ENCODE measurements around the gene NXPH2. TPM values are rescaled to one million over a fixed set of nuclear protein-coding genes. Genes with fewer than 3 reads are reported as not detected.
"Not testable (repeated sequence)": the region's sequence is repeated elsewhere in the genome, so short reads cannot be mapped to it uniquely, and the experiment has no call there.

NXPH2 gene
- total and polyA plus RNA-seq, 11 donors = 0.91 TPM; not detected in 10

- no peak for DNase-seq
- 16 to 26% (median 17%) methylated on average over 3 of the region's 3 CpGs for WGBS, 4 donors
- Histone ChIP-seq H3K27ac (no peak overlapping the region), H3K4me1 (no peaks in the 10 kb centered on the region), H3K9me3 (no peaks in the 10 kb centered on the region), H3K36me3 (no peaks in the 10 kb centered on the region), H3K27me3 (no peaks in the 10 kb centered on the region), H3K4me3 (no peak overlapping the region)
- intact Hi-C loops (cut with DNase I) = no loop called here
- no peak for TF ChIP-seq CTCF (IDR thresholded peaks at IDR 0.05)
- TF ChIP-seq POLR2A (IDR thresholded peaks at IDR 0.05) = no peak
- no peak for ATAC-seq
Measured at GRCh38 chr2:138744713-138745112, 35.5 kb downstream of the NXPH2 start.

- Histone ChIP-seq H3K27ac (no peak overlapping the region), H3K4me3 (no peak overlapping the region), H3K9me3 (peaks cover 0 to 1% (median 0%) of the 10 kb centered on the region in 12 donors), H3K4me1 (no peaks in the 10 kb centered on the region), H3K27me3 (no peaks in the 10 kb centered on the region), H3K36me3 (no peaks in the 10 kb centered on the region)
- WGBS, 4 donors = 79 to 83% (median 82%) methylated on average over 4 of the region's 4 CpGs
- no peak for ATAC-seq
- intact Hi-C loops (cut with DNase I) = no loop called here
- no peak for DNase-seq
- TF ChIP-seq POLR2A (IDR thresholded peaks at IDR 0.05) (no peak), CTCF (IDR thresholded peaks at IDR 0.05) (no peak)
Measured at GRCh38 chr2:138742441-138743057, 37.6 kb downstream of the NXPH2 start.

- no peak for ATAC-seq
- 90 to 100% (median 95%) methylated on average over 2 of the region's 2 CpGs for WGBS, 4 donors
Measured at GRCh38 chr2:138741851-138742250, 38.3 kb downstream of the NXPH2 start.

DNA sequence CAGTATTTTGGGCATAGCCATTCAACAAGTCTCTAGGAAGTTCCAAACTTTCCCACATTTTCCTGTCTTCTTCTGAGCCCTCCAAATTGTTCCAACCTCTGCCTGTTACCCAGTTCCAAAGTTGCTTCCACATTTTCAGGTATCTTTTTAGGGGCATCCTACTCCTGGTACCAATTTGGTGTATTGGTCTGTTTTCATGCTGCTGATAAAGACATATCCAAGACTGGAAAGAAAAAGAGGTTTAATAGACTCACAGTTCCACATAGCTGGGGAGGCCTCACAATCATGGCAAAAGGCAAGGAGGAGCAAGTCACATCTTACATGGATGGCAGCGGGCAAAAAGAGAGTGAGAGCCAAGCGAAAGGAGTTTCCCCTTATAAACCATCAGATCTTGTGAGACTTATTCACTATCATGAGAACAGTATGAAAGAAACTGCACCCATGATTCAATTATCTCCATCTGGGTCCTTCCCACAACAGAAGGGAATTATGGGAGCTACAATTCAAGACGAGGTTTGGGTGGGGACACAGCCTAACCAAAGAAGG lies 43.1 kb downstream of the NXPH2 start:
- H3K27ac ChIP-seq; H3K4me3 ChIP-seq; intact Hi-C loops (cut with DNase I); DNase-seq; H3K27me3 ChIP-seq; ATAC-seq; H3K4me1 ChIP-seq; H3K36me3 ChIP-seq: not testable (repeated sequence)
- peaks cover 0 to 15% (median 0%) of the 10 kb centered on the region in 12 donors for H3K9me3 ChIP-seq
- WGBS, 4 donors = 84 to 94% (median 90%) methylated on average over 3 of the region's 3 CpGs

More at GRCh38 chr2:138741851-138742250, 38.3 kb downstream of the NXPH2 start:
- DNase-seq = no peak
- Histone ChIP-seq H3K27me3 (no peaks in the 10 kb centered on the region), H3K9me3 (peaks cover 0 to 8% (median 0%) of the 10 kb centered on the region in 12 donors), H3K36me3 (no peaks in the 10 kb centered on the region), H3K4me3 (no peak overlapping the region), H3K27ac (no peak overlapping the region), H3K4me1 (no peaks in the 10 kb centered on the region)
- TF ChIP-seq CTCF (IDR thresholded peaks at IDR 0.05) = no peak
- no peak for TF ChIP-seq POLR2A (IDR thresholded peaks at IDR 0.05)
- intact Hi-C loops (cut with DNase I) = no loop called here

GRCh38 chr2:138732651-138733050 lies 47.5 kb downstream of the NXPH2 start:
- ATAC-seq (no peak), DNase-seq (no peak)
- H3K9me3 ChIP-seq = peaks cover 0 to 15% (median 0%) of the 10 kb centered on the region in 12 donors
- 72 to 91% (median 82%) methylated on average over 1 of the region's 1 CpG for WGBS, 4 donors
- H3K27me3 ChIP-seq = no peaks in the 10 kb centered on the region
- no peak overlapping the region for H3K4me3 ChIP-seq
- no peaks in the 10 kb centered on the region for H3K36me3 ChIP-seq
- no peak for TF ChIP-seq POLR2A (IDR thresholded peaks at IDR 0.05)
- no peak for TF ChIP-seq CTCF (IDR thresholded peaks at IDR 0.05)
- H3K4me1 ChIP-seq = no peaks in the 10 kb centered on the region
- intact Hi-C loops (cut with DNase I) = no loop called here
- H3K27ac ChIP-seq = no peak overlapping the region

Data from heart left ventricle (tissue), 16 donors.